Endothelial cell of hepatic sinusoid (primary cell): ENCODE data around the gene PAQR9.

Source experiments
- in situ Hi-C: cut with HindIII; loops from 2 replicates; pipeline ENCODE4 v1.10.0; 2017; ENCODE audit warnings: low sequenced_read_pairs

The PAQR9 gene

GRCh38 chr3:142926368-142926944 is 37.0 kb downstream of the PAQR9 start:
- in situ Hi-C loops = no loop called here

- in situ Hi-C loops = no loop called here
These were observed 38.3 kb downstream of the PAQR9 start for GRCh38 chr3:142925140-142925539.

- in situ Hi-C loops = no loop called here
These were observed 39.8 kb downstream of the PAQR9 start for GRCh38 chr3:142923694-142924093.

GRCh38 chr3:142916605-142917004 is 46.9 kb downstream of the PAQR9 start:
- in situ Hi-C loops = no loop called here

- in situ Hi-C loops = no loop called here
These were observed 47.8 kb downstream of the PAQR9 start for GRCh38 chr3:142915636-142916035.

- in situ Hi-C loops = no loop called here
These were observed 49.1 kb downstream of the PAQR9 start for GRCh38 chr3:142914286-142914811.

- in situ Hi-C loops = no loop called here
These were observed 50.0 kb downstream of the PAQR9 start for GRCh38 chr3:142913432-142913831.

GRCh38 chr3:142912402-142913172 is 50.9 kb downstream of the PAQR9 start:
- in situ Hi-C loops = no loop called here
